CD4-positive, alpha-beta T cell treated with Interleukin-15 for 1 hour (primary cell): ENCODE data around the gene PRRT1.

Experiments used
- DNase-seq: peaks from one replicate; pipeline ENCODE4 v3.0.0-alpha.2; 2020

The PRRT1 gene

GRCh38 chr6:32173051-32173727 is 21.4 kb upstream of the PRRT1 start:
- DNase-seq: no peak

DNA sequence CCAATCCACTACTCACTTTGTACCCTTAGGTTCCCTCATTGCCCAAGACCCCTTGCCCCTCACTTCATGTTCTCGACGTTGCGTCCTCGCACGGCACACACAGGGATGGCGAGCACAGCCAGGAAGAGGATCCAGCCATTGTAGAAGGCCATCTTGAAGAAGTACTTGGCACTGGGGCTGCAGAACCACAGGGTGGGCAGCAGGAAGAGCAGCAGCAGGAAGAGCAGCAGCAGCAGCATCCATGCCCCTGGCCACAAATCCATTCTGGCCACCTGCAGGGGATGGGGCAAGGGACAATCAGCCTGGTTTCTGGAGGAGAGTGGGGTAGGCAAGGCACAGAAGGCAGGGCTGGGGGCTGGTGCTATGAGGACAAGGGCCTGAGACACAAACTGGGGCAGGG is 19.5 kb upstream of the PRRT1 start:
- DNase-seq: no peak

DNA sequence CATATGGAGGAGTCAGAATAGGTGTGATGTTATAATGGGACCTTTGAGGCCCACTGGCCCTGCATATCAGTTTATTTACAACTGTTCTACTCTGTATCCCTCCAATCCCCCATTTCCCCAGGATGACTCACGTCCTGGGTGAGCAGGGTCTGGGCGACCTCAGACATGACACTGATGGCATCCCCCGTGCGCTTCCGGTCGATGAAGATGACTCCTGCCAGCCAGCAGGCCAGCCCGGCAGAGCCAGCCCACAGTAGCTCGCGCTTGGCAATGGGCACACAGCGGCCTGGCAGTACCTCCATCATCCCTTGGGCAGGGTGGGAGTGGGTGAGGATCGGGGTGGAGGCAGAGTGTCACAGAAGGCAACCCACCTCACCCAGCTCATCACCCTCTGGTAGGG is 18.6 kb upstream of the PRRT1 start:
- DNase-seq: no peak

DNA sequence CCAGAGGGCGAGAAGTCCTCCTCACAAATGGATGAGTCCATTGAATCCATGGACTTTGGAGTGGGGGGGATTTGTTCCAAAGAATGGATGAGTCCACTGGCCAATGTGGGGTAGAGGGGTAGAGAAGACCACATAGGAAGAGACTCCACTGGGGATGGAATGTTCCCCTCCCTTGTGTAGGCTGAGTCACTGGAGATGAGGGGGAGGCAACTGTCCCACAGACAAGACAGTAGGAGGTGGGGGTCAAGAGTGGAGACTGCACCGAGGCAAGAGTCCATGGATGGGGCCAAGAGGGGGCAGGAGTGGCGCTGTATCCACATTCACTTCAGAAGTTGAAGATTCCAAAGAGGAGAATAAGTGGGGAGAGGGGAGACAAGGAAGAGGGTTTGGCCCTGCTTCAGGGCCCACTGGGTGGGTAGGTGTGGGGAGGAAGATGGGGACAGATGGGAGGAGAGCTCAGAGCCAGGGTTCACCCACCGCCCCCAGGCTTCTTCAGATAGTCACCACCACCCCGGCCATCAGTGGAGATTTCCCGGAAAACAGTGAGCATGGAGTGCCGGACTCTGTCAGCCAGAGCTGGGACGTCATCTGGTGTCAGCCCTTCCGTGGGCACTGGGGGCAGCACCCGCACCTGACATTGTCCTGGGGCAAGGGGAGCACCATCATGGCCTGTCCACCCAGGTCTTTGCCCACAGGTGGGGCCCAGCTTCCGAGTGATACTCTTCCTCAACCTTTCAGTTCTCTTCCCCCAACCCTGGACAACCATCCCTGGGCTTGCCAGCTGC is 17.3 kb upstream of the PRRT1 start:
- no peak for DNase-seq

GRCh38 chr6:32168350-32168749 is 16.6 kb upstream of the PRRT1 start:
- no peak for DNase-seq

GRCh38 chr6:32167761-32168262 is 16.1 kb upstream of the PRRT1 start:
- DNase-seq: no peak

DNA sequence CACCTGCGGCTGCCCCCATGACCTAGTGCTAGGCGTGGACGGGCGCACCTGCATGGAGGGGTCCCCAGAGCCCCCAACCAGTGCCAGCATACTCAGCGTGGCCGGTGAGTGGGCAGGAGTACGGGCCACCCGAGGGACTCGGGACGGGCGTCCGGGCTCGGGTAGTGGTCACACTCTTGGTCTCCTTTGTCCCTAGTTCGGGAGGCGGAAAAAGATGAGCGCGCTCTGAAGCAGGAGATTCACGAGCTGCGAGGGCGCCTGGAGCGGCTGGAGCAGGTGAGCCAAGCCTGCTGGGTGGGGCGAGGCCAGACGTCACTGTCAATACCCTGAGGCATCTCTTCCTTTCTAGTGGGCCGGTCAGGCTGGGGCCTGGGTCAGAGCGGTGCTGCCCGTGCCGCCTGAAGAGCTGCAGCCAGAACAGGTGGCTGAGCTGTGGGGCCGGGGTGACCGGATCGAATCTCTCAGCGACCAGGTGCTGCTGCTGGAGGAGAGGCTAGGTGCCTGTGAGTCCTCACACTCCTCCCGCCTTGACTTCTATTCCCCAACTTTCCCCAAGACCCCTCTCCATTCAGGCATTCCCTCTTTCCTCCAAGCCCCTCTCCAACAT is 15.5 kb upstream of the PRRT1 start:
- no peak for DNase-seq

DNA sequence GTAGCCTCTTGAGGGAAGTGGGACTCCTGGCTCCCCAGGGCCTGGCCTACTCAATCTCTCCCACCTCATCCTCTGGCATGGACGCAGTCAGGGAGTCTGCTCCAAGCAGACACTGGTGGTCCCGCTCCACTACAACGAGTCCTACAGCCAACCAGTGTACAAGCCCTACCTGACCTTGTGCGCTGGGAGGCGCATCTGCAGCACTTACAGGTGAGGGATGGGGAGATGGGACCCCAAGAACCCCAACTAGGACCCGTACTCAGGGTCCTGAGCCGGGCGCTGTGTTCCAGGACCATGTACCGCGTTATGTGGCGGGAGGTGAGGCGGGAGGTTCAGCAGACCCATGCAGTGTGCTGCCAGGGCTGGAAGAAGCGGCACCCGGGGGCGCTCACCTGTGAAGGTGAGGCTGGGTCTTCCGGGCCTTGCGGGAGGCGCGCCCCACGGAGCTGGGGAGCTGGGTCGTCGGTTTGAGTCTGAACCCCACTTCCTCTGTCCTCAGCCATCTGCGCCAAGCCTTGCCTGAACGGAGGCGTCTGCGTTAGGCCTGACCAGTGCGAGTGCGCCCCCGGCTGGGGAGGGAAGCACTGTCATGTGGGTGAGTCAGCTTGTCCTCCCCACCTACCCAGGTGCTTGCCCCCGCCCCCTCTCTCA is 14.8 kb upstream of the PRRT1 start:
- no peak for DNase-seq

DNA sequence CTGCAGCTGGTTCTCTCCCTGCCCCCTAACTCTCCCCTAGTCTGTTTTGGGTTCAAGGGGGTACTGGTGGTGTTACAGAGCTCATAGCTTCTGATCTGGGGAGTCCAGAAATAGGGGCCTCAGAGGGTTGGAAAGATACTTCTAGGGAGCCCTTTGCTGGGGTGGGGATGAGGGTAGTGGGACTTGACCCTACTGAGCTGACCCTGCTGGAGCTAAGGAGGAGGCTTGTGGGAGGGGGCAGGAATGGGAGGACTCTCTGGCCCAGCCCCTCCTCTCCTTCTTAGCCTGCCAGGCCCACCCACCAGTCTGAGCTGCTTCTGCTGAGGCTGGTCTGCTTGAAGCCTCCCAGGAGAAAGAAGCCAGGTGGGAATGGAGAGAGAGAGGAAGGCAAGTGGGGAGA is 12.6 kb upstream of the PRRT1 start, which contains the start of gene EGFL8:
EGFL8 (plus strand) TSS at position 301 of the 400 bp plus-strand sequence. CDS start 1,571 bp downstream, outside the sequence.
- DNase-seq: no peak

DNA sequence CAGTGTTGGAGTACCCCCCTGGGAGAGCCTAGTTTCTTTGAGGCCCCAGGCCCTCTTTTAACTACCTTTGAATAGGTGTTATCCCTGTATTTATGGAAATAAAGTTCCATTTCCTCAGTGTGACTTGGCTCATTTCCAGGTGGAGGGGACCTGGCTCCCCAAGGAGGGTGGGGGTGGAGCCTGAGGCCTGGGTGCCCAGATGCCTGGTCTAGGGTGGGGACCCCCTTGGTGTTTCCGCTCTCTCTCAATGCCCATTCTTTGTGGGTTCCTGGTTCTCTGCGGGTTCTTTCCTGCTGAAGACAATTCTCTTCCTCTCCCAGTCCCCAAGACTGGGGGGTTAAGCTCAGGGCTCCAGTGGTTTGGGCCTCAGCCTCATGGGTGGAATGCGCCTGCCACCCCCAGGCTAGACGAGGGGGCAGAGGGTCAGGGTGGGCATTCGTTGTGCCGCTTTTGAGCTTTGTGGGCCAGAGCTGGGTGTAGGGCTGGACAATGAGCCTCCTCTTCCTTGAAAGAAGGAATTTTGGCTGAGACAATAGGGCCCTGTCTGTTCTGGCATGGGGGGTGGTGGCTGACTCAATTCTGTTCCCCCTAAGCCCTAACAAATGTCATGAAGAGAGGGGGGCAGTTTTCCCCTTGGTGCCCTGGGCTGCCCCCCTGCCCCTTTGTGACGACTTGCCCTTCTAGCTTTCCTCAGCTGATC is 12.0 kb upstream of the PRRT1 start:
- DNase-seq: no peak

GRCh38 chr6:32158052-32158451 is 6.3 kb upstream of the PRRT1 start:
- DNase-seq: no peak

DNA sequence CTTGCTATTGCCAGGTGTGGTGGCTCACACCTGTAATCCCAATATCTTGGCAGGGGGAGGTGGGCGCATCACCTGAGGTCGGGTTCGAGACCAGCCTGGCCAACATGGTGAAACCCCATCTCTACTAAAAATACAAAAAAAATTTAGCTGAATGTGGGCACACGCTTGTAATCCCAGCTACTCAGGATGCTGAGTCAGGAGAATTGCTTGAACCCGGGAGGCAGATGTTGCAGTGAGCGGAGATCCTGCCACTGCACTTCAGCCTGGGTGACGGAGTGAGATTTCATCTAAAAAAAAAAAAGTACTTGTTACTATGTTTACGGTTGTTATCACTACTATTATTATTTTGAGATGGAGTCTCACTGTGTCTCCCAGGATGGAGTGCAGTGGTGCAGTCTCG is 5.2 kb upstream of the PRRT1 start:
- DNase-seq: no peak

- peak; percentile 75 for DNase-seq
Observed at GRCh38 chr6:32154514-32155161, 2.9 kb upstream of the PRRT1 start.

DNA sequence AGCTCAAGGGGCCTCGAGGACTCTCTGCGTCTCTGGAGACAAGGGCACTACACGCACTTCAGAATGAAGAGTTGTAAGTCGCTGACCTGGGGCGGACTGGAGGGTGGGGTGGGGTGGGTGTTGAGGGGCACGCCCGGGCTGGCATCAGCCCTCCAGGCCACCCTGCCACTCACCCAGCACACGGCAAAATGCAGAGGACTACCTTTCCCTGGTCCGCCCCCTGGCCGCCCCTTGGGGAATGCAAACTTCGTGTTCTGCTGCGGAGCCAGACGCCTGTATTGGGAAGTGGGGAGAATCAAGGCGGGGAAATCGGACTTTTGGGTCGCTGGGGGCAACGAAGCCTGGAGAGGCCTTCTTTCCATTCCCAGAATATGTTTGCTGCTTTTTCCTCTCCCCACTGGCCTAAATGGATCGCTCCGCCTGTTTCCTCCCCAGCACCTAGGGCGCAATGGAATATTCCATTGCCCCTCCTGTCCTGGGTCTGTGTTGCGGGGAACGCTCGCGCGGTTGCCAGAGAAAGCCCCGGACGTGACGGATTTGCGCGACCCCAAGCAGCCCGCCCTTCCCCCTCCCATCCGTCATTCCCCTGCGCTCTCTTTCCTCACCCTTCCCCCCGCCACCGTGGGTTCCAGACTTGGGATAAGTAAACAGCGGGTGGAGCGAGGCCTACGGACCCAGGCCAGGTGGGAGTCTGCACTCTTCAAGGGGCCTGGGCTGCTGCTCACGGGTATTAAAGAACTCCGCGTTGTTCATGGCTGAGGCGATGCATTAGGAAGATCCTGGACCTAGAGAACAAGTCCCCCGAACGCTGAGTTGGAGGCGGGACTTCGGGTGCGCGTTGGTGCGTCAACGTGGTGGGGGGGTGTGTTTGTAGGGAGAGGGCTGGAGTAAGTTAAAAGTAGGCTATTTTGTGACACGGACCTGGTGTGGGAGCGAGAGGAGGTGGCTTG is 2.1 kb upstream of the PRRT1 start, which contains the start of gene PPT2:
PPT2 (plus strand) TSS at position 578 of the 950 bp plus-strand sequence. CDS start 454 bp downstream, outside the sequence.
- peak; percentile 78 for DNase-seq

GRCh38 chr6:32152769-32153563 is 1.2 kb upstream of the PRRT1 start:
- no peak for DNase-seq

- DNase-seq: no peak
Observed at GRCh38 chr6:32151181-32151862, 417 bp downstream of the PRRT1 start.

DNA sequence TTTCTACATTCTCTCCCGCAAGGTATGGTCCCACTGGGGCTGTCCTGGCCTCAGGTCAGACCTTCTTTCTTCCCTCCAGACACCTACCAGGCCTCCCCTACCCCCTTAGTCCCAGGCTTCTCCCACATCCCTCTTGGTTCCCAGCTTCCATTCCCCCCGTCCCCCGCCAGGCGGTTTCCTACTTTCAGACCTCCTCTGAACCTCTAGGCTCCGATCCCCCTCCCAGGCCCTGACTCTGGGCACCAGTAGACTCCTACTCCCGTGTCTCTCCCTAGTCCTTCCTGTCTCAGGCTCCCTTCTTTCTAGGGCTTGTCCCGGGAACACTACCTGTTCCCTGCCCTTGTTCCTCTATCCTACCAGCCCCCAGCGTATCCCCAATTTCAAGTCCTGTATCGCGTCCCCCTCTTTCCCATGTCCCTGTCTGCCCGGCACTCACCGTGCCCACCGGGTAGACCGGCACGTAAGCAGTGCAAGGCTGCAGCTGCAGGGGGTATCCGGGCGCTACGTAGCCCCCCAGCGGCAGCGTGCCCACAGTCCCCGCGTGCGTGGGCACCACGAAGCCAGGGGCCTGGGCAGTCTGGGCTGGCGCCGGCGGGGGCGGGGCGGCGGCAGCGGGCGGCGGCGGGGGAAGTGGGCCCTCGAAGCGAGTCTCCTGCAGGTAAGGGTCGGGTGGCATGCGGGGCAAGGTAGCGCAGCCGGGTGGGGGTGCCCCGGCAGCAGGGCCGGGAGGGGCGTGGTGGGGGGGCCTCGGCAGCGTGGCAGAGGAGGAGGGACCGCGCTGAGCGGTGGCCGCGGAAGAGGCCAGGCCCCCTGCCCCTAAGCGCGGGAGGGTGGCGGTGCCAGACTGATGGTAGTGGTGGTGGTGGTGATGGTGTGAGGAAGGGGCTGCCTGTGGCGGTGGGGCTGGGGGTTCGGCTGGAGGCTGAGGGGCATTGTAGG is 1.5 kb downstream of the PRRT1 start:
- DNase-seq: no peak
